ENCODE measurements around the gene CHRNB4.

GRCh38 chr15:78654272-78654671 lies 13.3 kb upstream of the CHRNB4 start:
- TF ChIP-seq, protein P1, sequence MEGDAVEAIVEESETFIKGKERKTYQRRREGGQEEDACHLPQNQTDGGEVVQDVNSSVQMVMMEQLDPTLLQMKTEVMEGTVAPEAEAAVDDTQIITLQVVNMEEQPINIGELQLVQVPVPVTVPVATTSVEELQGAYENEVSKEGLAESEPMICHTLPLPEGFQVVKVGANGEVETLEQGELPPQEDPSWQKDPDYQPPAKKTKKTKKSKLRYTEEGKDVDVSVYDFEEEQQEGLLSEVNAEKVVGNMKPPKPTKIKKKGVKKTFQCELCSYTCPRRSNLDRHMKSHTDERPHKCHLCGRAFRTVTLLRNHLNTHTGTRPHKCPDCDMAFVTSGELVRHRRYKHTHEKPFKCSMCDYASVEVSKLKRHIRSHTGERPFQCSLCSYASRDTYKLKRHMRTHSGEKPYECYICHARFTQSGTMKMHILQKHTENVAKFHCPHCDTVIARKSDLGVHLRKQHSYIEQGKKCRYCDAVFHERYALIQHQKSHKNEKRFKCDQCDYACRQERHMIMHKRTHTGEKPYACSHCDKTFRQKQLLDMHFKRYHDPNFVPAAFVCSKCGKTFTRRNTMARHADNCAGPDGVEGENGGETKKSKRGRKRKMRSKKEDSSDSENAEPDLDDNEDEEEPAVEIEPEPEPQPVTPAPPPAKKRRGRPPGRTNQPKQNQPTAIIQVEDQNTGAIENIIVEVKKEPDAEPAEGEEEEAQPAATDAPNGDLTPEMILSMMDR (IDR thresholded peaks at IDR 0.05) = no peak
- no peak for TF ChIP-seq POLR2A (IDR thresholded peaks at IDR 0.05)
